WTC11 (cell line): Measurements from ENCODE around the gene HOXD10. TPM values are rescaled to one million over a fixed set of nuclear protein-coding genes. Genes with fewer than 3 reads are reported as not detected.

Experiments
- ATAC-seq: fragments of 200-7000 bp; cut with Tn5 transposase; 2 replicates; pipeline ENCODE4 v1.10.0; 2021; ENCODE audit warnings: mild to moderate bottlenecking, moderate library complexity
- CTCF ChIA-PET: fragments of 300-600 bp; sonication (Branson Sonifier 250); formaldehyde crosslinking; loops from one replicate; lab custom pipeline; 2021; ENCODE audit warnings: antibody characterized with exemption; lab: Charles Lee
- POLR2A ChIA-PET: fragments of 350-600 bp; sonication (Branson Sonifier 250); formaldehyde crosslinking; loops from one replicate; lab custom pipeline; 2021; ENCODE audit warnings: antibody characterized with exemption; lab: Charles Lee
- DNase-seq: peaks from one replicate; pipeline ENCODE4 v3.0.0; 2021; ENCODE audit warnings: low spot score
- H3K27ac Mint-ChIP-seq: 2 replicates; pipeline ENCODE4 v1.8.0; 2021; ENCODE audit warnings: mixed read lengths
- H3K27me3 Mint-ChIP-seq: 2 replicates; pipeline ENCODE4 v1.8.0; 2021; ENCODE audit warnings: low read depth, mild to moderate bottlenecking, moderate library complexity, mixed read lengths
- H3K36me3 Mint-ChIP-seq: 2 replicates; pipeline ENCODE4 v1.8.0; 2021; ENCODE audit warnings: mixed read lengths
- H3K4me1 Mint-ChIP-seq: 2 replicates; pipeline ENCODE4 v1.8.0; 2022; ENCODE audit warnings: mixed read lengths
- H3K4me3 Mint-ChIP-seq: 2 replicates; pipeline ENCODE4 v1.8.0; 2021; ENCODE audit warnings: mild to moderate bottlenecking, moderate library complexity, mixed read lengths
- H3K9me3 Mint-ChIP-seq: 2 replicates; pipeline ENCODE4 v1.8.0; 2021; ENCODE audit warnings: mixed read lengths
- AFF4 ChIP-seq: sonication (generic); formaldehyde crosslinking; IDR thresholded peaks from 2 replicates; pipeline ENCODE4 v1.8.1; 2023; ENCODE audit warnings: mild to moderate bottlenecking, missing genetic modification reagents, borderline replicate concordance
- ATF3 ChIP-seq: sonication (generic); formaldehyde crosslinking; conservative IDR thresholded peaks from 2 replicates; pipeline ENCODE4 v1.8.1; 2022; ENCODE audit warnings: mild to moderate bottlenecking, missing genetic modification reagents
- E2F5 ChIP-seq: sonication (generic); formaldehyde crosslinking; IDR thresholded peaks from 2 replicates; pipeline ENCODE4 v1.8.1; 2022; ENCODE audit warnings: mild to moderate bottlenecking, moderate library complexity, missing genetic modification reagents
- EMX1 ChIP-seq: fragments of 250-450 bp; sonication (Bioruptor Pico); IDR thresholded peaks from 2 replicates; pipeline ENCODE4 v1.8.0; 2021; ENCODE audit warnings: mild to moderate bottlenecking
- ERG ChIP-seq: fragments of 250-450 bp; sonication (Bioruptor Pico); IDR thresholded peaks from 2 replicates; pipeline ENCODE4 v1.8.0; 2021; ENCODE audit warnings: mild to moderate bottlenecking
- FOXJ3 ChIP-seq: sonication (generic); formaldehyde crosslinking; IDR thresholded peaks from 2 replicates; pipeline ENCODE4 v1.9.0; 2021; ENCODE audit warnings: missing genetic modification reagents, mild to moderate bottlenecking, borderline replicate concordance
- FOXP1 ChIP-seq: sonication (generic); formaldehyde crosslinking; IDR thresholded peaks from 2 replicates; pipeline ENCODE4 v1.8.0; 2022; ENCODE audit warnings: missing genetic modification reagents, mild to moderate bottlenecking, moderate library complexity, borderline replicate concordance
- GTF2I ChIP-seq: fragments of 250-450 bp; sonication (Bioruptor Pico); conservative IDR thresholded peaks from 2 replicates; pipeline ENCODE4 v1.4.0; 2021; ENCODE audit warnings: mild to moderate bottlenecking
- HMGA2 ChIP-seq: fragments of 250-450 bp; sonication (Bioruptor Pico); IDR thresholded peaks from 2 replicates; pipeline ENCODE4 v1.4.0; 2021; ENCODE audit warnings: mild to moderate bottlenecking, moderate library complexity
- IRF2 ChIP-seq: sonication (generic); formaldehyde crosslinking; IDR thresholded peaks from 2 replicates; pipeline ENCODE4 v1.8.0; 2022; ENCODE audit warnings: low read depth, missing genetic modification reagents, borderline replicate concordance
- JUN ChIP-seq: sonication (generic); formaldehyde crosslinking; IDR thresholded peaks from 2 replicates; pipeline ENCODE4 v1.8.0; 2023; ENCODE audit warnings: mild to moderate bottlenecking, missing genetic modification reagents
- MAX ChIP-seq: sonication (generic); formaldehyde crosslinking; IDR thresholded peaks from 2 replicates; pipeline ENCODE4 v1.8.0; 2022; ENCODE audit warnings: mild to moderate bottlenecking, missing genetic modification reagents
- MXD4 ChIP-seq: fragments of 250-450 bp; sonication (Bioruptor Pico); IDR thresholded peaks from 2 replicates; pipeline ENCODE4 v1.8.0; 2021; ENCODE audit warnings: mild to moderate bottlenecking, moderate library complexity, borderline replicate concordance
- NFYB ChIP-seq: sonication (generic); formaldehyde crosslinking; conservative IDR thresholded peaks from 2 replicates; pipeline ENCODE4 v1.8.0; 2022; ENCODE audit warnings: low read depth, missing genetic modification reagents
- OVOL2 ChIP-seq: fragments of 250-450 bp; sonication (Bioruptor Pico); IDR thresholded peaks from 2 replicates; pipeline ENCODE4 v1.9.0; 2021; ENCODE audit warnings: mild to moderate bottlenecking, borderline replicate concordance
- TP53 ChIP-seq: sonication (generic); formaldehyde crosslinking; IDR thresholded peaks from 2 replicates; pipeline ENCODE4 v1.8.1; 2023; ENCODE audit warnings: mild to moderate bottlenecking, missing genetic modification reagents
- ZBTB43 ChIP-seq: sonication (generic); formaldehyde crosslinking; IDR thresholded peaks from 2 replicates; pipeline ENCODE4 v1.8.1; 2023; ENCODE audit warnings: mild to moderate bottlenecking, missing genetic modification reagents
- ZNF232 ChIP-seq: sonication (generic); formaldehyde crosslinking; IDR thresholded peaks from 2 replicates; pipeline ENCODE4 v1.8.0; 2022; ENCODE audit warnings: mild to moderate bottlenecking, missing genetic modification reagents
- ZNF263 ChIP-seq: sonication (generic); formaldehyde crosslinking; IDR thresholded peaks from 2 replicates; pipeline ENCODE4 v1.8.1; 2022; ENCODE audit warnings: low read depth, mild to moderate bottlenecking, moderate library complexity, missing genetic modification reagents
- ZNF281 ChIP-seq: sonication (generic); formaldehyde crosslinking; IDR thresholded peaks from 2 replicates; pipeline ENCODE4 v1.8.0; 2023; ENCODE audit warnings: mild to moderate bottlenecking, missing genetic modification reagents
- total RNA-seq: library from RNA; stranded (reverse); gene quantifications from 3 replicates; pipeline ENCODE4 v1.2.3, GENCODE V29; 2021

Gene HOXD10
- total RNA-seq, 1 experiment from 2014 or later: not detected

- H3K9me3 Mint-ChIP-seq: no peaks in the 10 kb centered on the region
- no peaks in the 10 kb centered on the region for H3K36me3 Mint-ChIP-seq
- DNase-seq: no peak
- no peak for ATAC-seq
- TF ChIP-seq JUN: no peak
- TF ChIP-seq ERG: no peak
- no peak for TF ChIP-seq AFF4
- TF ChIP-seq EMX1: no peak
- TF ChIP-seq ZNF232 (CRISPR knock-in tag): no peak
- TF ChIP-seq OVOL2 (CRISPR knock-in tag): no peak
- TF ChIP-seq TP53: no peak
- no peak for TF ChIP-seq ZNF281 (CRISPR knock-in tag)
- TF ChIP-seq ZBTB43 (CRISPR knock-in tag): no peak
- TF ChIP-seq HMGA2 (CRISPR knock-in tag): no peak
- no peak for TF ChIP-seq FOXP1 (CRISPR knock-in tag)
- TF ChIP-seq E2F5: no peak
- TF ChIP-seq NFYB (CRISPR knock-in tag): no peak
- TF ChIP-seq FOXJ3 (CRISPR knock-in tag): no peak
- TF ChIP-seq IRF2 (CRISPR knock-in tag): no peak
- TF ChIP-seq ATF3 (CRISPR knock-in tag): no peak
- TF ChIP-seq ZNF263 (CRISPR knock-in tag): no peak
- no peak for TF ChIP-seq GTF2I
- no peak for TF ChIP-seq MAX (CRISPR knock-in tag)
- TF ChIP-seq MXD4 (CRISPR knock-in tag): no peak
- POLR2A ChIA-PET: no interaction called here
- CTCF ChIA-PET: interaction anchor here (1.2 kb wide), 1 partner anchor 508 kb away, joined by 3 read pairs; no protein-coding TSS in a partner anchor
- no peak overlapping the region for H3K4me3 Mint-ChIP-seq
- peaks cover 15% of the 10 kb centered on the region for H3K4me1 Mint-ChIP-seq
- no peak overlapping the region for H3K27ac Mint-ChIP-seq
- peaks cover 100% of the 10 kb centered on the region for H3K27me3 Mint-ChIP-seq
Measured at GRCh38 chr2:176146101-176146500, 29.5 kb downstream of the HOXD10 start.
